Liver (tissue), 9 donors: ENCODE results near the gene PDK2. TPM values are rescaled to one million over a fixed set of nuclear protein-coding genes. Genes with fewer than 3 reads are reported as not detected.

ENCODE experiments used
- DNase-seq: peaks from one replicate; pipeline ENCODE4 v3.0.0-alpha.2; 2017; ENCODE audit warnings: low spot score
- H3K27ac ChIP-seq, 2 donors: one replicate each; pipeline ENCODE4 v1.7.0; 2013; ENCODE audit warnings: inconsistent platforms in 2 of 2, low read length in 2 of 2, control low read depth in 1 of 2, low read depth in 1 of 2, mild to moderate bottlenecking in 1 of 2
- H3K27me3 ChIP-seq, 4 donors: one replicate each; pipeline versions ENCODE4 v1.6.1 to v1.7.0; 2013; ENCODE audit warnings: low read length in 3 of 4, inconsistent platforms in 1 of 4, mild to moderate bottlenecking in 1 of 4, moderate library complexity in 1 of 4; ENCODE audit not compliant: control insufficient read depth in 4 of 4, insufficient read depth in 4 of 4
- H3K36me3 ChIP-seq, 4 donors: one replicate each; pipeline versions ENCODE4 v1.6.1 to v1.7.0; 2013; ENCODE audit warnings: low read length in 3 of 4, mild to moderate bottlenecking in 3 of 4, low read depth in 1 of 4, moderate library complexity in 1 of 4; ENCODE audit not compliant: control insufficient read depth in 4 of 4, insufficient read depth in 3 of 4
- H3K4me1 ChIP-seq, 4 donors: one replicate each; pipeline versions ENCODE4 v1.6.1 to v1.7.0; 2013; ENCODE audit warnings: low read length in 3 of 4, mild to moderate bottlenecking in 3 of 4, moderate library complexity in 1 of 4; ENCODE audit not compliant: control insufficient read depth in 4 of 4, insufficient read depth in 4 of 4
- H3K4me3 ChIP-seq, 3 donors: one replicate each; pipeline versions ENCODE4 v1.6.1 to v1.7.0; 2013; ENCODE audit warnings: low read length in 3 of 3, control low read depth in 1 of 3, low read depth in 1 of 3, mild to moderate bottlenecking in 1 of 3
- H3K9ac ChIP-seq, 2 donors: one replicate each; pipeline ENCODE4 v1.7.0; 2013; ENCODE audit warnings: low read length in 2 of 2, mild to moderate bottlenecking in 2 of 2, moderate library complexity in 2 of 2, control low read depth in 1 of 2, low read depth in 1 of 2
- H3K9me3 ChIP-seq, 4 donors: one replicate each; pipeline versions ENCODE4 v1.6.1 to v1.7.0; 2013; ENCODE audit warnings: low read length in 3 of 4; ENCODE audit not compliant: control insufficient read depth in 4 of 4
- ATF3 ChIP-seq: IDR thresholded peaks from 2 replicates; pipeline ENCODE4 v1.6.1; 2016; ENCODE audit warnings: antibody characterized with exemption
- EGR1 ChIP-seq, 2 donors: IDR thresholded peaks; 2 replicates each; pipeline ENCODE4 v1.6.1; 2016 to 2018; ENCODE audit warnings: antibody characterized with exemption in 2 of 2, low read depth in 2 of 2
- FOXA1 ChIP-seq: IDR thresholded peaks from 2 replicates; pipeline ENCODE4 v1.6.1; 2016; ENCODE audit warnings: antibody characterized with exemption
- FOXA2 ChIP-seq: IDR thresholded peaks from 2 replicates; pipeline ENCODE4 v1.6.1; 2016; ENCODE audit warnings: antibody characterized with exemption
- GABPA ChIP-seq, 2 donors: IDR thresholded peaks in 1 of 2; conservative IDR thresholded peaks in 1 of 2; 2 replicates each; pipeline ENCODE4 v1.6.1; 2016; ENCODE audit warnings: antibody characterized with exemption in 2 of 2, mild to moderate bottlenecking in 1 of 2, moderate library complexity in 1 of 2
- HNF4A ChIP-seq, 2 donors: conservative IDR thresholded peaks; 2 replicates each; pipeline ENCODE4 v1.6.1; 2016; ENCODE audit warnings: antibody characterized with exemption in 2 of 2, mild to moderate bottlenecking in 2 of 2
- HNF4G ChIP-seq: IDR thresholded peaks from 2 replicates; pipeline ENCODE4 v1.6.1; 2016; ENCODE audit warnings: antibody characterized with exemption
- JUND ChIP-seq, 2 donors: IDR thresholded peaks; 2 replicates each; pipeline ENCODE4 v1.6.1; 2016; ENCODE audit warnings: antibody characterized with exemption in 2 of 2
- NR2F2 ChIP-seq: IDR thresholded peaks from 2 replicates; pipeline ENCODE4 v1.6.1; 2016; ENCODE audit warnings: antibody characterized with exemption
- RAD21 ChIP-seq, 2 donors: IDR thresholded peaks; 2 replicates each; pipeline ENCODE4 v1.6.1; 2016; ENCODE audit warnings: antibody characterized with exemption in 2 of 2, mild to moderate bottlenecking in 2 of 2
- REST ChIP-seq: IDR thresholded peaks from 2 replicates; pipeline ENCODE4 v1.6.1; 2016; ENCODE audit warnings: antibody characterized with exemption, mild to moderate bottlenecking
- RXRA ChIP-seq, 2 donors: IDR thresholded peaks; 2 replicates each; pipeline ENCODE4 v1.6.1; 2017 to 2018; ENCODE audit warnings: antibody characterized with exemption in 2 of 2, mild to moderate bottlenecking in 1 of 2
- SP1 ChIP-seq: IDR thresholded peaks from 2 replicates; pipeline ENCODE4 v1.6.1; 2018; ENCODE audit warnings: antibody characterized with exemption, mild to moderate bottlenecking
- TAF1 ChIP-seq: conservative IDR thresholded peaks from 2 replicates; pipeline ENCODE4 v1.6.1; 2016; ENCODE audit warnings: antibody characterized with exemption, mild to moderate bottlenecking
- YY1 ChIP-seq: IDR thresholded peaks from 2 replicates; pipeline ENCODE4 v1.6.1; 2016; ENCODE audit warnings: antibody characterized with exemption, mild to moderate bottlenecking
- WGBS: extraction: QIAGEN DNeasy Blood & Tissue Kit; methylation state at CpG from one replicate; pipeline ENCODE4 v1.1.7; 2013; 5-methylcytosine and 5-hydroxymethylcytosine counted together
- polyA plus RNA-seq, 2 donors: library from polyadenylated mRNA; stranded (reverse) in 1 of 2; unstranded in 1 of 2; fragments of 200-250 nt in 1 of 2; fragments of >200 nt in 1 of 2; fragmentation: Nextera tagmentation in 1 of 2; extraction: Ambion mirVana in 1 of 2; gene quantifications; one replicate each; pipeline versions ENCODE4 v1.2.1 to v1.2.3, GENCODE V29; 2013 to 2015
- total RNA-seq, 2 donors: library from RNA; depleted of rRNA; stranded (reverse); fragments of >200 nt; gene quantifications; one replicate each; pipeline ENCODE4 v1.2.3, GENCODE V29; 2014
- TF ChIP-seq, protein P1 (sequence below): IDR thresholded peaks from 2 replicates; pipeline ENCODE4 v1.6.1; 2016; ENCODE audit warnings: antibody characterized with exemption
- TF ChIP-seq, protein P2 (sequence below): fragments of 150-350 bp; IDR thresholded peaks from 2 replicates; pipeline ENCODE4 v1.5.1; 2017; ENCODE audit warnings: improper control_type of control experiment, low read depth, low read length; ENCODE audit not compliant: missing input control
- TF ChIP-seq, protein P3 (sequence below): IDR thresholded peaks from 2 replicates; pipeline ENCODE4 v1.6.1; 2016; ENCODE audit warnings: antibody characterized with exemption
- donor health status: healthy.
- donor health status: healthy.
- donor health status: healthy.
- donor health status: healthy.
- donor health status: healthy.

PDK2 gene
- total and polyA plus RNA-seq, 4 donors, result 8.6 to 36.6 (median 28.5) TPM

- Histone ChIP-seq H3K9me3 (no peaks in the 10 kb centered on the region), H3K27ac (peak overlapping the region; percentile 81 to 82), H3K4me1 (peaks cover 7 to 49% (median 41%) of the 10 kb centered on the region in 4 donors), H3K4me3 (peak overlapping the region; percentile 81 to 92 (median 83)), H3K36me3 (peaks cover 0 to 7% (median 5%) of the 10 kb centered on the region in 4 donors), H3K27me3 (no peaks in the 10 kb centered on the region), H3K9ac (peak overlapping the region; percentile 80 to 90)
- DNase-seq, result no peak
- under 1% methylated on average over 12 of the region's 12 CpGs for WGBS
- TF ChIP-seq ATF3 (no peak), SP1 (no peak), RXRA (IDR thresholded peaks at IDR 0.05) (no peak), HNF4G (no peak), FOXA2 (no peak), TAF1 (no peak), NR2F2 (no peak), RAD21 (IDR thresholded peaks at IDR 0.05) (no peak), GABPA (IDR thresholded peaks at IDR 0.05 in 1 of 2, conservative IDR thresholded peaks at IDR 0.05 in 1 of 2) (no peak), EGR1 (IDR thresholded peaks at IDR 0.05; ENCODE audit: low read depth in 2 of 2) (no peak), JUND (IDR thresholded peaks at IDR 0.05) (no peak)
- TF ChIP-seq, protein P1, sequence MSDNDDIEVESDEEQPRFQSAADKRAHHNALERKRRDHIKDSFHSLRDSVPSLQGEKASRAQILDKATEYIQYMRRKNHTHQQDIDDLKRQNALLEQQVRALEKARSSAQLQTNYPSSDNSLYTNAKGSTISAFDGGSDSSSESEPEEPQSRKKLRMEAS, result no peak
- TF ChIP-seq, protein P2, sequence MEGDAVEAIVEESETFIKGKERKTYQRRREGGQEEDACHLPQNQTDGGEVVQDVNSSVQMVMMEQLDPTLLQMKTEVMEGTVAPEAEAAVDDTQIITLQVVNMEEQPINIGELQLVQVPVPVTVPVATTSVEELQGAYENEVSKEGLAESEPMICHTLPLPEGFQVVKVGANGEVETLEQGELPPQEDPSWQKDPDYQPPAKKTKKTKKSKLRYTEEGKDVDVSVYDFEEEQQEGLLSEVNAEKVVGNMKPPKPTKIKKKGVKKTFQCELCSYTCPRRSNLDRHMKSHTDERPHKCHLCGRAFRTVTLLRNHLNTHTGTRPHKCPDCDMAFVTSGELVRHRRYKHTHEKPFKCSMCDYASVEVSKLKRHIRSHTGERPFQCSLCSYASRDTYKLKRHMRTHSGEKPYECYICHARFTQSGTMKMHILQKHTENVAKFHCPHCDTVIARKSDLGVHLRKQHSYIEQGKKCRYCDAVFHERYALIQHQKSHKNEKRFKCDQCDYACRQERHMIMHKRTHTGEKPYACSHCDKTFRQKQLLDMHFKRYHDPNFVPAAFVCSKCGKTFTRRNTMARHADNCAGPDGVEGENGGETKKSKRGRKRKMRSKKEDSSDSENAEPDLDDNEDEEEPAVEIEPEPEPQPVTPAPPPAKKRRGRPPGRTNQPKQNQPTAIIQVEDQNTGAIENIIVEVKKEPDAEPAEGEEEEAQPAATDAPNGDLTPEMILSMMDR, result no peak
- TF ChIP-seq, protein P3, sequence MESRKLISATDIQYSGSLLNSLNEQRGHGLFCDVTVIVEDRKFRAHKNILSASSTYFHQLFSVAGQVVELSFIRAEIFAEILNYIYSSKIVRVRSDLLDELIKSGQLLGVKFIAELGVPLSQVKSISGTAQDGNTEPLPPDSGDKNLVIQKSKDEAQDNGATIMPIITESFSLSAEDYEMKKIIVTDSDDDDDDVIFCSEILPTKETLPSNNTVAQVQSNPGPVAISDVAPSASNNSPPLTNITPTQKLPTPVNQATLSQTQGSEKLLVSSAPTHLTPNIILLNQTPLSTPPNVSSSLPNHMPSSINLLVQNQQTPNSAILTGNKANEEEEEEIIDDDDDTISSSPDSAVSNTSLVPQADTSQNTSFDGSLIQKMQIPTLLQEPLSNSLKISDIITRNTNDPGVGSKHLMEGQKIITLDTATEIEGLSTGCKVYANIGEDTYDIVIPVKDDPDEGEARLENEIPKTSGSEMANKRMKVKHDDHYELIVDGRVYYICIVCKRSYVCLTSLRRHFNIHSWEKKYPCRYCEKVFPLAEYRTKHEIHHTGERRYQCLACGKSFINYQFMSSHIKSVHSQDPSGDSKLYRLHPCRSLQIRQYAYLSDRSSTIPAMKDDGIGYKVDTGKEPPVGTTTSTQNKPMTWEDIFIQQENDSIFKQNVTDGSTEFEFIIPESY, result no peak
Observed at GRCh38 chr17:50095626-50096037, 481 bp downstream of the PDK2 start.

- TF ChIP-seq HNF4G (no peak), HNF4A (conservative IDR thresholded peaks at IDR 0.05) (no peak), RXRA (IDR thresholded peaks at IDR 0.05) (no peak), JUND (IDR thresholded peaks at IDR 0.05) (no peak), SP1 (no peak), REST (no peak), ATF3 (no peak), TAF1 (no peak), YY1 (no peak), RAD21 (IDR thresholded peaks at IDR 0.05) (no peak), NR2F2 (no peak), FOXA1 (no peak), FOXA2 (no peak), EGR1 (IDR thresholded peaks at IDR 0.05; ENCODE audit: low read depth in 2 of 2) (no peak), GABPA (IDR thresholded peaks at IDR 0.05 in 1 of 2, conservative IDR thresholded peaks at IDR 0.05 in 1 of 2) (no peak)
- TF ChIP-seq, protein P1, result no peak
- TF ChIP-seq, protein P3, result no peak
- no peak for DNase-seq
- Histone ChIP-seq H3K27ac (peak overlapping the region; percentile 81 to 82), H3K4me3 (peak overlapping the region; percentile 81 to 92 (median 83)), H3K4me1 (peaks cover 7 to 54% (median 45%) of the 10 kb centered on the region in 4 donors), H3K9ac (peak overlapping the region; percentile 80 to 90), H3K27me3 (no peaks in the 10 kb centered on the region), H3K9me3 (no peaks in the 10 kb centered on the region), H3K36me3 (peaks cover 0 to 7% (median 5%) of the 10 kb centered on the region in 4 donors)
- 23% methylated on average over 6 of the region's 6 CpGs for WGBS
Observed at GRCh38 chr17:50096092-50096491, 941 bp downstream of the PDK2 start.
